H9 (cell line): ENCODE data around the gene ZNF521. TPM values are rescaled to one million over a fixed set of nuclear protein-coding genes. Genes with fewer than 3 reads are reported as not detected.
A peak's percentile ranks its signal among the peaks of the same experiment; 100 is the strongest.

ENCODE experiments used
- DNase-seq: peaks from one replicate; pipeline ENCODE4 v3.0.0-alpha.2; 2017
- H2AFZ ChIP-seq: one replicate; pipeline ENCODE4 v1.6.1; 2013; ENCODE audit warnings: mild to moderate bottlenecking, low read length, control low read depth, moderate library complexity
- H2AK5ac ChIP-seq: 2 replicates; pipeline ENCODE4 v1.6.1; 2013; ENCODE audit warnings: low read length, control low read depth, mixed read lengths; ENCODE audit not compliant: insufficient read length
- H2BK120ac ChIP-seq: one replicate; pipeline ENCODE4 v1.6.1; 2013; ENCODE audit warnings: low read depth, mild to moderate bottlenecking, low read length, control low read depth, inconsistent platforms; ENCODE audit not compliant: poor library complexity, severe bottlenecking
- H2BK12ac ChIP-seq: 2 replicates; pipeline ENCODE4 v1.6.1; 2013; ENCODE audit warnings: low read length, control low read depth, mixed read lengths, low read depth; ENCODE audit not compliant: insufficient read length
- H2BK15ac ChIP-seq: 2 replicates; pipeline ENCODE4 v1.6.1; 2013; ENCODE audit warnings: low read depth, low read length, control low read depth
- H2BK20ac ChIP-seq: one replicate; pipeline ENCODE4 v1.6.1; 2013; ENCODE audit warnings: low read depth, mild to moderate bottlenecking, low read length, control low read depth, inconsistent platforms; ENCODE audit not compliant: poor library complexity, severe bottlenecking
- H2BK5ac ChIP-seq: 2 replicates; pipeline ENCODE4 v1.6.1; 2013; ENCODE audit warnings: low read length, control low read depth, mixed read lengths; ENCODE audit not compliant: insufficient read length
- H3K14ac ChIP-seq: 2 replicates; pipeline ENCODE4 v1.6.1; 2013; ENCODE audit warnings: low read length, control low read depth; ENCODE audit not compliant: insufficient read depth
- H3K18ac ChIP-seq: 2 replicates; pipeline ENCODE4 v1.6.1; 2013; ENCODE audit warnings: low read depth, mild to moderate bottlenecking, mixed read lengths, low read length, control low read depth; ENCODE audit not compliant: insufficient read length
- H3K23ac ChIP-seq: 2 replicates; pipeline ENCODE4 v1.6.1; 2013; ENCODE audit warnings: low read length, control low read depth, mixed read lengths, low read depth; ENCODE audit not compliant: insufficient read length
- H3K23me2 ChIP-seq: 2 replicates; pipeline ENCODE4 v1.6.1; 2013; ENCODE audit warnings: low read depth, mild to moderate bottlenecking, mixed read lengths, low read length, control low read depth; ENCODE audit not compliant: insufficient read length, poor library complexity, severe bottlenecking
- H3K27ac ChIP-seq: 2 replicates; pipeline ENCODE4 v1.5.1; 2013; ENCODE audit warnings: low read length, control low read depth, mixed read lengths, low read depth; ENCODE audit not compliant: insufficient read length
- H3K27me3 ChIP-seq: 2 replicates; pipeline ENCODE4 v1.6.1; 2013; ENCODE audit warnings: low read length, control low read depth, inconsistent platforms; ENCODE audit not compliant: insufficient read depth
- H3K4ac ChIP-seq: 2 replicates; pipeline ENCODE4 v1.6.1; 2013; ENCODE audit warnings: low read depth, mild to moderate bottlenecking, control low read depth, inconsistent platforms, low read length, moderate library complexity
- H3K4me1 ChIP-seq: 2 replicates; pipeline ENCODE4 v1.6.1; 2013; ENCODE audit warnings: low read length, control low read depth, inconsistent platforms; ENCODE audit not compliant: insufficient read depth
- H3K4me2 ChIP-seq: 2 replicates; pipeline ENCODE4 v1.6.1; 2013; ENCODE audit warnings: low read length, control low read depth, mixed read lengths; ENCODE audit not compliant: insufficient read length, insufficient read depth
- H3K56ac ChIP-seq: 2 replicates; pipeline ENCODE4 v1.6.1; 2013; ENCODE audit warnings: low read depth, mild to moderate bottlenecking, mixed read lengths, low read length, control low read depth; ENCODE audit not compliant: insufficient read length
- H3K79me1 ChIP-seq: 2 replicates; pipeline ENCODE4 v1.6.1; 2013; ENCODE audit warnings: low read depth, mild to moderate bottlenecking, moderate library complexity, low read length, control low read depth, inconsistent platforms; ENCODE audit not compliant: insufficient read depth, poor library complexity, severe bottlenecking
- H3K79me2 ChIP-seq: 2 replicates; pipeline ENCODE4 v1.6.1; 2013; ENCODE audit warnings: low read length, control low read depth, inconsistent platforms; ENCODE audit not compliant: insufficient read depth
- H3K9ac ChIP-seq: 2 replicates; pipeline ENCODE4 v1.6.1; 2013; ENCODE audit warnings: low read length, control low read depth, mixed read lengths; ENCODE audit not compliant: insufficient read length; ENCODE audit errors: extremely low read depth
- H3K9me3 ChIP-seq: one replicate; pipeline ENCODE4 v1.6.1; 2013; ENCODE audit warnings: low read depth, low read length, inconsistent platforms; ENCODE audit not compliant: control insufficient read depth
- H3T11ph ChIP-seq: one replicate; pipeline ENCODE4 v1.6.1; 2013; ENCODE audit warnings: mild to moderate bottlenecking, low read length, control low read depth, inconsistent platforms
- H4K20me1 ChIP-seq: one replicate; pipeline ENCODE4 v1.6.1; 2013; ENCODE audit not compliant: control insufficient read depth, insufficient read length, insufficient read depth
- H4K5ac ChIP-seq: 2 replicates; pipeline ENCODE4 v1.6.1; 2013; ENCODE audit warnings: low read depth, mild to moderate bottlenecking, mixed read lengths, low read length, control low read depth; ENCODE audit not compliant: insufficient read length
- H4K8ac ChIP-seq: replicated peaks from 2 replicates; pipeline ENCODE4 v1.6.1; 2013; ENCODE audit warnings: low read length, control low read depth, mixed read lengths, low read depth; ENCODE audit not compliant: insufficient read length
- H4K91ac ChIP-seq: 2 replicates; pipeline ENCODE4 v1.6.1; 2013; ENCODE audit warnings: low read depth, mild to moderate bottlenecking, moderate library complexity, mixed read lengths, low read length, control low read depth; ENCODE audit not compliant: insufficient read length
- H3K27ac Mint-ChIP-seq, 3 experiments: 2 replicates in 2 of 3; 3 replicates in 1 of 3; pipeline ENCODE4 v1.8.0; 2020 to 2021; ENCODE audit warnings: mixed read lengths in 3 of 3, mild to moderate bottlenecking in 1 of 3, moderate library complexity in 1 of 3
- H3K27me3 Mint-ChIP-seq: 2 replicates; pipeline ENCODE4 v1.8.0; 2021; ENCODE audit warnings: low read depth, mild to moderate bottlenecking, moderate library complexity, mixed read lengths
- H3K36me3 Mint-ChIP-seq, 3 experiments: 2 replicates in 2 of 3; 3 replicates in 1 of 3; pipeline ENCODE4 v1.8.0; 2020 to 2021; ENCODE audit warnings: low read depth in 3 of 3, mixed read lengths in 3 of 3; ENCODE audit not compliant: insufficient read depth in 1 of 3
- H3K4me1 Mint-ChIP-seq, 2 experiments: 2 replicates each; pipeline ENCODE4 v1.8.0; 2020; ENCODE audit warnings: mixed read lengths in 2 of 2
- H3K4me3 Mint-ChIP-seq, 2 experiments: 2 replicates in 1 of 2; 3 replicates in 1 of 2; pipeline ENCODE4 v1.8.0; 2020 to 2021; ENCODE audit warnings: mild to moderate bottlenecking in 2 of 2, mixed read lengths in 2 of 2, moderate library complexity in 1 of 2
- H3K9me3 Mint-ChIP-seq, 2 experiments: 2 replicates in 1 of 2; 3 replicates in 1 of 2; pipeline ENCODE4 v1.8.0; 2020; ENCODE audit warnings: mild to moderate bottlenecking in 2 of 2, mixed read lengths in 2 of 2, moderate library complexity in 1 of 2
- WGBS: extraction: QIAGEN DNeasy Blood & Tissue Kit; methylation state at CpG from one replicate; pipeline ENCODE4 v1.1.7; 2013; ENCODE audit warnings: missing lambda C conversion rate, low lambda C conversion rate, mixed read lengths; ENCODE audit not compliant: insufficient read length; ENCODE audit errors: extremely low coverage; 5-methylcytosine and 5-hydroxymethylcytosine counted together
- total RNA-seq: library from RNA; stranded (reverse); gene quantifications from 2 replicates; pipeline ENCODE4 v1.2.1, GENCODE V29; 2021
- TF ChIP-seq, protein P1 (sequence below): fragments of 200-600 bp; sonication (generic); conservative IDR thresholded peaks from 3 replicates; pipeline ENCODE4 v1.8.0; 2021; ENCODE audit warnings: antibody characterized with exemption, mild to moderate bottlenecking

The ZNF521 gene
- total RNA-seq, 1 experiment from 2014 or later, result 3.3 TPM

DNA sequence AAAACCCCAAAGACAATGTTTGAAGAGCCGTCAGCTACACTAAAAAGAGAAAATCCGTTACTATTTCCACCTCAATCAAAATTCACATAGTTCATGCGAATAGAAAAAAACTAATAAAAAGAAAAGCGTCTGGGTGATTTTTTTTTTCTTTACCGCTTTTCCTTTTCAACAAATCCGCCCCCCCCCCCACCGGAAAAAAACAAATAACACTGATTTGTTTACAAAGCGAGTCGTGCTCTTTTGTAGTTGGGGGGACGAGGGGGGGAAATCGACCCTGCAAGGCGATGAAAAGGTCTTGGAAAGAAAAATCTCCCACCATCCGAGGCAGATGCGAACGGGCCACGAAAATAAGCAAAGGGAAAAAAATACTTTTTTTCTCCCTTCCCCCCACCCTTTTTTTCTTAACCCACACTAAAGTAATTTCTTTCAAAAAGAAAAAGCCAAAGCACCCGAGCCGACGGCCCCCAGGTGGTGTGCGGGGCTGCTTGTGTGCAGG lies 638 bp downstream of the ZNF521 start:
- peaks cover 80% of the 10 kb centered on the region for H3K27me3 Mint-ChIP-seq
- TF ChIP-seq, protein P1, sequence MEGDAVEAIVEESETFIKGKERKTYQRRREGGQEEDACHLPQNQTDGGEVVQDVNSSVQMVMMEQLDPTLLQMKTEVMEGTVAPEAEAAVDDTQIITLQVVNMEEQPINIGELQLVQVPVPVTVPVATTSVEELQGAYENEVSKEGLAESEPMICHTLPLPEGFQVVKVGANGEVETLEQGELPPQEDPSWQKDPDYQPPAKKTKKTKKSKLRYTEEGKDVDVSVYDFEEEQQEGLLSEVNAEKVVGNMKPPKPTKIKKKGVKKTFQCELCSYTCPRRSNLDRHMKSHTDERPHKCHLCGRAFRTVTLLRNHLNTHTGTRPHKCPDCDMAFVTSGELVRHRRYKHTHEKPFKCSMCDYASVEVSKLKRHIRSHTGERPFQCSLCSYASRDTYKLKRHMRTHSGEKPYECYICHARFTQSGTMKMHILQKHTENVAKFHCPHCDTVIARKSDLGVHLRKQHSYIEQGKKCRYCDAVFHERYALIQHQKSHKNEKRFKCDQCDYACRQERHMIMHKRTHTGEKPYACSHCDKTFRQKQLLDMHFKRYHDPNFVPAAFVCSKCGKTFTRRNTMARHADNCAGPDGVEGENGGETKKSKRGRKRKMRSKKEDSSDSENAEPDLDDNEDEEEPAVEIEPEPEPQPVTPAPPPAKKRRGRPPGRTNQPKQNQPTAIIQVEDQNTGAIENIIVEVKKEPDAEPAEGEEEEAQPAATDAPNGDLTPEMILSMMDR, result no peak
- peaks cover 10% of the 10 kb centered on the region for H3K27me3 ChIP-seq
- no peak overlapping the region for H2BK12ac ChIP-seq
- no peak overlapping the region for H4K5ac ChIP-seq
- H2AFZ ChIP-seq, result no peak overlapping the region
- H3K79me1 ChIP-seq, result no peaks in the 10 kb centered on the region
- no CpG with 5 or more reads among the region's 20 CpGs for WGBS
- peaks cover 12 to 16% of the 10 kb centered on the region in 2 experiments for H3K4me1 Mint-ChIP-seq
- no peaks in the 10 kb centered on the region for H3K9me3 ChIP-seq
- peak overlapping the region in 2 of 3 experiments; percentile 88 to 97; a peak in 3 of 7 replicates for H3K27ac Mint-ChIP-seq
- no peak overlapping the region for H3K14ac ChIP-seq
- H3K79me2 ChIP-seq, result no peaks in the 10 kb centered on the region
- no peak overlapping the region for H3K56ac ChIP-seq
- H3K9ac ChIP-seq, result no peak overlapping the region
- H2BK20ac ChIP-seq, result no peak overlapping the region
- H3K23ac ChIP-seq, result no peak overlapping the region
- H3K4ac ChIP-seq, result no peak overlapping the region
- no peak overlapping the region for H4K8ac ChIP-seq
- H3K4me2 ChIP-seq, result peak overlapping the region; percentile 48
- DNase-seq, result no peak
- H3T11ph ChIP-seq, result no peak overlapping the region
- H3K27ac ChIP-seq, result no peak overlapping the region
- no peak overlapping the region for H2BK120ac ChIP-seq
- H3K23me2 ChIP-seq, result peaks cover 11% of the 10 kb centered on the region
- H2AK5ac ChIP-seq, result no peak overlapping the region
- no peak overlapping the region for H4K91ac ChIP-seq
- no peaks in the 10 kb centered on the region; a peak in 1 of 5 replicates for H3K9me3 Mint-ChIP-seq
- H3K4me3 Mint-ChIP-seq, result peak overlapping the region; percentile 81 to 99
- no peak overlapping the region for H2BK15ac ChIP-seq
- H3K36me3 Mint-ChIP-seq, result no peaks in the 10 kb centered on the region; a peak in 1 of 7 replicates
- H3K18ac ChIP-seq, result no peak overlapping the region
- no peaks in the 10 kb centered on the region for H4K20me1 ChIP-seq
- H3K4me1 ChIP-seq, result peaks cover 2% of the 10 kb centered on the region; the same call in 1 of the 2 replicates
- no peak overlapping the region for H2BK5ac ChIP-seq
